ENCODE data around the gene CASK.

Gene CASK

DNA sequence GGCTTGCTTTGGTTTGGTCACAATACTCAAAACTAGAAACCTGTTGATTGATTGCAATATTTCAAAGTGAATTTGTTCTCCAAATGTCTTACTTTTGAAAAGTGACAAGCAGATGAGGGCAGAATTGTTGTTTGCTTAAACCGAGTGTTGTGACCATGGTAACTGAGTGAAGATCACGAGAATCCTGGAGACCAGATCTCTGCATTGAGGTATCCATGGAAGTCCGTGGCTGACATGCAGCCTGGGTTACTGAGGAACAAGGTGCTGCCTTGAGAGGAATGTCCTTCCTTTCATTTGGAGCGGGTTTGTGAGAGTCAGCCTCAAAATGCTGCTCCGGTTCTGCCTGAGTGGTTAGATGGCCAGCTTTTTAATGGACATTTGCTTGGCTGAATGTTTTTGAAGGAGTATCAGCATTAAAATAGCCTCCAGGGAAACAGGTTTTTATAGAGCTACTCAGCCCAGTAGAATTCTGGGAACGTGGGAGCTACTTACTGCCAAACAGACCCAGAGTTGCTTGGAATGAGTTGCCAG is 444.9 kb downstream of the CASK start:
- no peak overlapping the region for H3K4me3 ChIP-seq (ENCODE audit: low read depth, low read length)

- peak overlapping the region; percentile 13 for H3K4me3 ChIP-seq (ENCODE audit: low read depth, low read length)
These were observed 447.6 kb downstream of the CASK start for GRCh38 chrX:41475591-41476241.

GRCh38 chrX:41475191-41475590 is 448.2 kb downstream of the CASK start:
- no peak overlapping the region for H3K4me3 ChIP-seq (ENCODE audit: low read depth, low read length)

DNA sequence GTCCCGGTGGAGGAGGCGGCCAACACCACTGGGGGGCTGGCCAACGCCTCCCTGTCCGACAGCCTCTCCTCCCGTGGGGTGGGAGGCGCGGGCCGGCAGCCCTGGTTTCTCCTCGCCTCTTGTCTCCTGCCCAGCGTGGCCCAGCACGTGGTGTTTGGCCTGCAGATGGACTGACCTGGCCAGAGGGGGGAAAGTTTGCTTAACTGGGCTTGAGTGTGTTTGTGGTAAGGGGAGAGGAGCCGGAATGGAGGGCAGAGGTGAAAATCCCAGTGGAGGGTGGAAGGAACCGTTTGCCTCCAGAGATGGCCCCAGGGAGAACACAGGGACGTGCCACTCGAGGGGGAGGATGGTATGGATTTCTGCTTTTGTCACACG is 448.6 kb downstream of the CASK start:
- no peak overlapping the region for H3K4me3 ChIP-seq (ENCODE audit: low read depth, low read length)

- H3K4me3 ChIP-seq (ENCODE audit: low read depth, low read length): no peak overlapping the region
These were observed 449.2 kb downstream of the CASK start for GRCh38 chrX:41473936-41474725.

GRCh38 chrX:41472231-41472815 is 451.0 kb downstream of the CASK start:
- no peak overlapping the region for H3K4me3 ChIP-seq (ENCODE audit: low read depth, low read length)

DNA sequence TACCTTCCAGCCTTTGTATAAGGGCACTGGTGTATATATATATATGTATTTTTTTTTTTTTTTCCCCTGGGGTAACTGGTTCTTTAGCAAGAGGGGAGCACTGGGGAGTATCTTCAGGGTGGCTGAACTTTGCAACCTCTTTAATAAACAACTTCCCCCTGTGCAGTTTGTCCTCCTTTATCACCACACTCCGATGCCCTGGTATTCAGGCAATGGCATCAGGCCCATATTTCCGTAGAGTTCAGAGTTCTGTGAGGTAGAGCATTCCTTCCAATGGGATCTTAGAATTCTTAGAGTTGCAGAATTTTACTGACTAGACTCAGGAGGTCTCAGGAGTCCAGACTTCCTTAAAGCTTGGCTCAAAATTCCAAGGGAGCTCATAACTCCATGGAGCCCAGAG is 451.6 kb downstream of the CASK start:
- H3K4me3 ChIP-seq (ENCODE audit: low read depth, low read length): no peak overlapping the region

DNA sequence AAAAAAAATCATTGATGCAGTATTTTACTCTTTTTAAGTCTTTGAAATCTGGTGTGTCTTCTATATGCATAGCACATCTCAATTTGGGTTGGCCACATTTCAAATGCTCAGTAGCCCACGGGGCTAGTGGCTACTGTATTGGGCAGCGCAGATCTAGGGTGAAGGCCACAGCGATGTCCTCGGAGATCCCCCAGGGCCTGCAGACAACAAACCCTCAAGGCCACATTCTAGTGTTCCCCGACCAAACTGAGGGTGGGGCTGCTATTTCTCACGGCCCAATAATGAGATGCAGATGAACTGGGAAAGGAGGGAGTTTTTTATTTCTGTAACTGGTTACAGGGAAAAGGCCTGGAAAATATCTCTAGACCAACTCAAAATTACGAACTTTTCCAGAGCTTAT is 452.6 kb downstream of the CASK start:
- H3K4me3 ChIP-seq (ENCODE audit: low read depth, low read length): no peak overlapping the region

DNA sequence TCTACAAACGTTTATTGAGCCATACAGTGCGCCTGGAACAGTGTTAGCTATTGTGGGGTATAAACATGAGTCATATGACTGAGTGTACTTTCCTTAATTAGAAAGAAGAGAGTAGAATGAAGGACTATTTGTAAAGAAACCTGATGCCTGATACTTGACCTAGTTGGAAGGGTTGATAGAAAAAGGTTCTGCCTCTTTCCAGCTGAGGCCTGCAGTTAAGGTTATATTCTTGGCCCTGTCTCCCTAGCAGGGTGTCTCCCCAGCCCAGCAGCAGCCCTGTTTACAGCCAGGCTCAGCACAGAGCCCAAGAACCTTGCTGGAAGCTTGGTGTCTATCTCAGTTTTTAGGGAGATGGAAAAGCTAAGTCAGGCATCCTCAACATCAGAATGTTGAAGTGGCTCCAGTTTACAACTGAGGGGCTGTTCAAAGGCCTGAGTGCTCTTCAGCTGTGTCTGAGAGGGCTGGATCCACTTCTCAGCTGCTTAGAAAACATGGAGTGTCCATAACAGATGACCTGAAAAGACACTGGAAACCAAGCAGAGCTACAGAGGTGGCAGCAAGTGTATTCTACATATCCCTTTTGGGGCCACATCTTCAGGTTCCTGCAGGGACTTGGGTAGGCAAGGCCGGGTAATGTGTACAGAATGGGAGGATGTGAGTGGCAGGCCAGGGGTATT is 454.6 kb downstream of the CASK start:
- H3K4me3 ChIP-seq (ENCODE audit: low read depth, low read length): no peak overlapping the region
